GM23248 (cell line): Measurements from ENCODE around the gene PKNOX2. TPM values are rescaled to one million over a fixed set of nuclear protein-coding genes. Genes with fewer than 3 reads are reported as not detected.

Experiments used
- DNase-seq: peaks from one replicate; pipeline ENCODE4 v3.0.0-alpha.2; 2015
- H2AFZ ChIP-seq: fragments of 200-600 bp; sonication (generic); 2 replicates; pipeline ENCODE4 v1.6.1; 2016; ENCODE audit warnings: antibody characterized with exemption
- H3F3A ChIP-seq: fragments of 200-600 bp; sonication (generic); 2 replicates; pipeline ENCODE4 v1.6.1; 2016; ENCODE audit warnings: mild to moderate bottlenecking, antibody characterized with exemption, mixed run types; ENCODE audit not compliant: insufficient read depth
- H3K27ac ChIP-seq: fragments of 200-600 bp; sonication (generic); 2 replicates; pipeline ENCODE4 v1.5.1; 2016; ENCODE audit warnings: mild to moderate bottlenecking
- H3K27me3 ChIP-seq: fragments of 200-600 bp; sonication (generic); replicated peaks from 2 replicates; pipeline ENCODE4 v1.6.1; 2016; ENCODE audit warnings: mild to moderate bottlenecking; ENCODE audit not compliant: insufficient read depth
- H3K36me3 ChIP-seq: fragments of 200-600 bp; sonication (generic); 2 replicates; pipeline ENCODE4 v1.6.1; 2016; ENCODE audit warnings: low read depth, mild to moderate bottlenecking
- H3K4me1 ChIP-seq: fragments of 200-600 bp; sonication (generic); 2 replicates; pipeline ENCODE4 v1.6.1; 2016; ENCODE audit warnings: mild to moderate bottlenecking; ENCODE audit not compliant: insufficient read depth
- H3K4me2 ChIP-seq: fragments of 200-600 bp; sonication (generic); one replicate; pipeline ENCODE4 v1.6.1; 2016; ENCODE audit warnings: mild to moderate bottlenecking; ENCODE audit not compliant: unreplicated experiment
- H3K4me3 ChIP-seq: fragments of 200-600 bp; sonication (generic); 2 replicates; pipeline ENCODE4 v1.5.1; 2016; ENCODE audit warnings: mild to moderate bottlenecking
- H3K79me2 ChIP-seq: fragments of 200-600 bp; sonication (generic); 2 replicates; pipeline ENCODE4 v1.6.1; 2016; ENCODE audit warnings: mild to moderate bottlenecking; ENCODE audit not compliant: insufficient read depth
- H3K9ac ChIP-seq: fragments of 200-600 bp; sonication (generic); 2 replicates; pipeline ENCODE4 v1.6.1; 2016; ENCODE audit warnings: mild to moderate bottlenecking
- H3K9me2 ChIP-seq: fragments of 200-600 bp; sonication (generic); 2 replicates; pipeline ENCODE4 v1.6.1; 2016; ENCODE audit warnings: mixed run types, mild to moderate bottlenecking, moderate library complexity; ENCODE audit not compliant: insufficient read depth
- H3K9me3 ChIP-seq: fragments of 200-600 bp; sonication (generic); one replicate; pipeline ENCODE4 v1.6.1; 2017; ENCODE audit warnings: low read depth
- H4K20me1 ChIP-seq: fragments of 200-600 bp; sonication (generic); 2 replicates; pipeline ENCODE4 v1.6.0; 2016; ENCODE audit not compliant: insufficient read depth
- EZH2 ChIP-seq: fragments of 200-600 bp; sonication (generic); IDR thresholded peaks from 2 replicates; pipeline ENCODE4 v1.6.1; 2018; ENCODE audit warnings: antibody characterized with exemption, mild to moderate bottlenecking; ENCODE audit not compliant: insufficient read depth, poor library complexity, severe bottlenecking
- EZH2phosphoT487 ChIP-seq: fragments of 200-600 bp; sonication (generic); IDR thresholded peaks from 2 replicates; pipeline ENCODE4 v1.6.1; 2018; ENCODE audit warnings: antibody characterized with exemption, moderate library complexity, mild to moderate bottlenecking, low read depth; ENCODE audit not compliant: insufficient read depth
- WGBS, 2 experiments: methylation state at CpG; one replicate each; pipeline ENCODE4 v1.1.6; 2015 to 2017; ENCODE audit warnings: low lambda C conversion rate in 2 of 2, low coverage in 1 of 2; ENCODE audit errors: missing lambda C conversion rate in 2 of 2; 5-methylcytosine and 5-hydroxymethylcytosine counted together
- in situ Hi-C: fragments of 300-500 bp; cut with MboI; formaldehyde crosslinking; loops from 2 replicates; pipeline ENCODE4 v1.15.0; 2020
- polyA plus RNA-seq: library from polyadenylated mRNA; unstranded; fragments of >200 nt; fragmentation: Nextera tagmentation; extraction: Ambion mirVana; gene quantifications from 2 replicates; pipeline ENCODE4 v1.2.1, GENCODE V29; 2016
- total RNA-seq: library from RNA; depleted of rRNA; stranded (reverse); fragments of >200 nt; shearing (Covaris generic); gene quantifications from 2 replicates; pipeline ENCODE4 v1.2.3, GENCODE V29; 2014; rRNA removed

The PKNOX2 gene
- 0.51 and 0.76 TPM in 2 replicates for total RNA-seq
- 0.08 and 0.21 TPM in 2 replicates for polyA plus RNA-seq

- peak within 1 kb of the TSS; percentile 74 for H3K4me3 ChIP-seq
- H3K27me3 ChIP-seq: peaks cover 3% of the 10 kb centered on the region; the same call in 1 of the 2 replicates
- H4K20me1 ChIP-seq: no peaks in the 10 kb centered on the region
- peak; percentile 87 for DNase-seq
- no peaks in the 10 kb centered on the region for H3F3A ChIP-seq
- no peak for TF ChIP-seq EZH2
- TF ChIP-seq EZH2phosphoT487: no peak
- H3K4me2 ChIP-seq: peak within 1 kb of the TSS; percentile 93
- H3K27ac ChIP-seq: 0 out of 2 replicates have a peak within 1 kb of the TSS, but pooled peaks have one; percentile 3
- no peaks in the 10 kb centered on the region for H3K9me2 ChIP-seq
- no peaks in the 10 kb centered on the region for H3K36me3 ChIP-seq
- no peaks in the 10 kb centered on the region for H3K9me3 ChIP-seq
- in situ Hi-C loops: loop anchor here (5.0 kb wide), 1 partner anchor 183 kb away; no protein-coding TSS in a partner anchor
- H3K79me2 ChIP-seq: no peaks in the 10 kb centered on the region
- WGBS, 2 experiments: 2% methylated on average over 30 to 58 of the region's 58 CpGs
- H2AFZ ChIP-seq: peak within 1 kb of the TSS; percentile 86
- peak within 1 kb of the TSS; percentile 62 for H3K9ac ChIP-seq
- H3K4me1 ChIP-seq: no peaks in the 10 kb centered on the region
Measured at GRCh38 chr11:125164422-125165110, at the start of gene PKNOX2. PKNOX2 (plus strand) TSS chr11:125164751; CDS start chr11:125351306, 186,555 bp downstream.

GRCh38 chr11:125117429-125117828 is 47.1 kb upstream of the PKNOX2 start:
- in situ Hi-C loops: no loop called here

GRCh38 chr11:125123194-125123946 is 41.2 kb upstream of the PKNOX2 start:
- Histone ChIP-seq H3K27ac (no peak overlapping the region), H2AFZ (peak overlapping the region; percentile 94), H3K79me2 (no peaks in the 10 kb centered on the region), H3K9me2 (no peaks in the 10 kb centered on the region), H3K9me3 (no peaks in the 10 kb centered on the region), H3K4me2 (no peak overlapping the region), H3K36me3 (no peaks in the 10 kb centered on the region), H3F3A (no peaks in the 10 kb centered on the region), H3K9ac (no peak overlapping the region), H3K27me3 (no peaks in the 10 kb centered on the region), H3K4me1 (no peaks in the 10 kb centered on the region), H4K20me1 (no peaks in the 10 kb centered on the region), H3K4me3 (0 out of 2 replicates have a peak overlapping the region, but pooled peaks have one; percentile 24)
- DNase-seq: no peak
- WGBS, 2 experiments: 87 to 88% methylated on average over 4 of the region's 4 CpGs
- TF ChIP-seq EZH2phosphoT487: no peak
- TF ChIP-seq EZH2: no peak
- in situ Hi-C loops: no loop called here

More at GRCh38 chr11:125117429-125117828, 47.1 kb upstream of the PKNOX2 start:
- Histone ChIP-seq H3F3A (no peaks in the 10 kb centered on the region), H3K4me1 (no peaks in the 10 kb centered on the region), H3K27me3 (no peaks in the 10 kb centered on the region), H3K9ac (no peak overlapping the region), H3K79me2 (no peaks in the 10 kb centered on the region), H4K20me1 (no peaks in the 10 kb centered on the region), H3K9me2 (no peaks in the 10 kb centered on the region), H3K27ac (no peak overlapping the region), H3K4me3 (no peak overlapping the region), H3K36me3 (no peaks in the 10 kb centered on the region), H3K9me3 (no peaks in the 10 kb centered on the region), H3K4me2 (no peak overlapping the region), H2AFZ (peak overlapping the region; percentile 42; the same call in 1 of the 2 replicates)
- DNase-seq: no peak
- WGBS, 2 experiments: 9% methylated on average over 4 of the region's 4 CpGs
- TF ChIP-seq EZH2phosphoT487 (no peak), EZH2 (no peak)

GRCh38 chr11:125123947-125124617 is 40.5 kb upstream of the PKNOX2 start:
- Histone ChIP-seq H3K4me1 (peaks cover 4% of the 10 kb centered on the region; the same call in 1 of the 2 replicates), H4K20me1 (no peaks in the 10 kb centered on the region), H3K27me3 (no peaks in the 10 kb centered on the region), H2AFZ (peak overlapping the region; percentile 94), H3F3A (no peaks in the 10 kb centered on the region), H3K9me2 (no peaks in the 10 kb centered on the region), H3K27ac (no peak overlapping the region), H3K36me3 (no peaks in the 10 kb centered on the region), H3K9ac (no peak overlapping the region), H3K9me3 (no peaks in the 10 kb centered on the region), H3K4me3 (0 out of 2 replicates have a peak overlapping the region, but pooled peaks have one; percentile 24), H3K79me2 (no peaks in the 10 kb centered on the region), H3K4me2 (no peak overlapping the region)
- WGBS, 2 experiments: 55 to 56% methylated on average over 10 of the region's 10 CpGs
- TF ChIP-seq EZH2 (no peak), EZH2phosphoT487 (no peak)
- peak; percentile 64 for DNase-seq
- in situ Hi-C loops: no loop called here
